Progenitor cell of endocrine pancreas (in vitro differentiated cells): Measurements from ENCODE around the gene TSPAN8. TPM values are rescaled to one million over a fixed set of nuclear protein-coding genes. Genes with fewer than 3 reads are reported as not detected.
"Not testable (repeated sequence)": the region's sequence is repeated elsewhere in the genome, so short reads cannot be mapped to it uniquely, and the experiment has no call there.

Source experiments
- DNase-seq: peaks from one replicate; pipeline ENCODE4 v3.0.0; 2021; ENCODE audit warnings: low spot score; ENCODE audit not compliant: unreplicated experiment
- H3K27ac Mint-ChIP-seq: 2 replicates; pipeline ENCODE4 v1.8.0; 2021; ENCODE audit warnings: mild to moderate bottlenecking, moderate library complexity, mixed read lengths
- H3K27me3 Mint-ChIP-seq: 2 replicates; pipeline ENCODE4 v1.8.0; 2021; ENCODE audit warnings: mixed read lengths
- H3K36me3 Mint-ChIP-seq: 2 replicates; pipeline ENCODE4 v1.8.0; 2022; ENCODE audit warnings: mixed read lengths; ENCODE audit not compliant: insufficient read depth
- H3K4me1 Mint-ChIP-seq: 2 replicates; pipeline ENCODE4 v1.8.0; 2021; ENCODE audit warnings: low read depth, mixed read lengths
- H3K4me3 Mint-ChIP-seq: 2 replicates; pipeline ENCODE4 v1.8.0; 2021; ENCODE audit warnings: low read depth, mild to moderate bottlenecking, moderate library complexity, mixed read lengths
- H3K9me3 Mint-ChIP-seq: 2 replicates; pipeline ENCODE4 v1.8.0; 2021; ENCODE audit warnings: low read depth, mixed read lengths
- total RNA-seq: library from RNA; stranded (reverse); gene quantifications from 2 replicates; pipeline ENCODE4 v1.2.1, GENCODE V29; 2021
- TF ChIP-seq, protein P1 (sequence below): fragments of 200-600 bp; sonication (generic); IDR thresholded peaks from one replicate; pipeline ENCODE4 v1.5.0; 2021; ENCODE audit warnings: antibody characterized with exemption, mild to moderate bottlenecking; ENCODE audit not compliant: unreplicated experiment

The TSPAN8 gene
- total RNA-seq, 1 donor from 2014 or later, result 1.0 TPM

DNA sequence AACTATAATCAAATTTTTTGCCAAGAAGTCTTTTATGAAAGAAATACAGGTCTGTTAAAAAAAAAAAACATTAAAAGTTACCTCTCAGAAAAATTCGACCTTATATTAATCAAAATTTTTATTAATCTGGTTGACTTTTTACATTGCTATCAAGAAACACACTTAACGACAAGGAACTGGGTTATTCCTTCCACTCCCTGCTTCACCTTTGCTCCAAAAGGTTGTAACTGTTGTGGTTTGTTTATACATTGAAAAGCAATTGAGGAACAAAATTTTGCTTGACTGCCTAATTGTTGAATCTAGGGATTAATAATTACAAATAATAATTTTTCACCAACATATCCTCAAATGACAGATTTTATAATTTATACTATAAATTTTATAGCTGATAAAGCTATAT lies 28.4 kb downstream of the TSPAN8 start:
- no peaks in the 10 kb centered on the region for H3K36me3 Mint-ChIP-seq
- no peak for DNase-seq
- no peak overlapping the region for H3K27ac Mint-ChIP-seq
- no peaks in the 10 kb centered on the region for H3K27me3 Mint-ChIP-seq
- H3K9me3 Mint-ChIP-seq, result no peaks in the 10 kb centered on the region
- H3K4me3 Mint-ChIP-seq, result no peak overlapping the region
- H3K4me1 Mint-ChIP-seq, result peaks cover 12% of the 10 kb centered on the region
- TF ChIP-seq, protein P1, sequence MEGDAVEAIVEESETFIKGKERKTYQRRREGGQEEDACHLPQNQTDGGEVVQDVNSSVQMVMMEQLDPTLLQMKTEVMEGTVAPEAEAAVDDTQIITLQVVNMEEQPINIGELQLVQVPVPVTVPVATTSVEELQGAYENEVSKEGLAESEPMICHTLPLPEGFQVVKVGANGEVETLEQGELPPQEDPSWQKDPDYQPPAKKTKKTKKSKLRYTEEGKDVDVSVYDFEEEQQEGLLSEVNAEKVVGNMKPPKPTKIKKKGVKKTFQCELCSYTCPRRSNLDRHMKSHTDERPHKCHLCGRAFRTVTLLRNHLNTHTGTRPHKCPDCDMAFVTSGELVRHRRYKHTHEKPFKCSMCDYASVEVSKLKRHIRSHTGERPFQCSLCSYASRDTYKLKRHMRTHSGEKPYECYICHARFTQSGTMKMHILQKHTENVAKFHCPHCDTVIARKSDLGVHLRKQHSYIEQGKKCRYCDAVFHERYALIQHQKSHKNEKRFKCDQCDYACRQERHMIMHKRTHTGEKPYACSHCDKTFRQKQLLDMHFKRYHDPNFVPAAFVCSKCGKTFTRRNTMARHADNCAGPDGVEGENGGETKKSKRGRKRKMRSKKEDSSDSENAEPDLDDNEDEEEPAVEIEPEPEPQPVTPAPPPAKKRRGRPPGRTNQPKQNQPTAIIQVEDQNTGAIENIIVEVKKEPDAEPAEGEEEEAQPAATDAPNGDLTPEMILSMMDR, result no peak

DNA sequence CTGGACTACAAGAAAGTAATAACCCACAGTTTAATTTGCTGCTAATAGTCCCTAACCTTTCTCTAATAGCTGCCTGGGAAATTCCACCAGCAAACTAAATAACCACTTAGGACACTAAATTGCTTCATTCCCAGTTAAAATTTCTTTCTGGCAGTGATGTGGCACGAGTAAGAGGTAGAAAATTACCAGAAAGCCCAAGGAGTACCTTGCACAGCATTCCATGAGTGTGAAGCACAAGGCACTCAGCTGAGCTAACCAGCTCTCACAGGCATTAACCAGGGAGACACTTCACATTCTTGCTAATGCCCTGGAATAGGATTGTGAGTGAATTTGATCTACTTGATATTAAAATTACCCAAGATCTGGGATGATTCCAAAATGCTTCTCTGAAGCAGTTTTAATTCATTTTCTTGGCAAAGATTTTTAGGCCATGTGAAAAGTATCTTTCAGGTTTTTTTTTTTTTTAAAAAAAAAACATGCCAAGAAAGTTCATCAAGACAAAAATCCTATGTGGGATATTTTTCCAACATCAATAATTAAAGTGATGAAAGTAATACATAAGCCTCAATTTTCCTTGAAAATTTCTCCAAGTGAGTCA lies 29.5 kb downstream of the TSPAN8 start:
- TF ChIP-seq, protein P1, result no peak
- no peak for DNase-seq
- no peaks in the 10 kb centered on the region for H3K9me3 Mint-ChIP-seq
- H3K27ac Mint-ChIP-seq, result no peak overlapping the region
- H3K4me3 Mint-ChIP-seq, result no peak overlapping the region
- no peaks in the 10 kb centered on the region for H3K36me3 Mint-ChIP-seq
- no peaks in the 10 kb centered on the region for H3K27me3 Mint-ChIP-seq
- H3K4me1 Mint-ChIP-seq, result peaks cover 3% of the 10 kb centered on the region

DNA sequence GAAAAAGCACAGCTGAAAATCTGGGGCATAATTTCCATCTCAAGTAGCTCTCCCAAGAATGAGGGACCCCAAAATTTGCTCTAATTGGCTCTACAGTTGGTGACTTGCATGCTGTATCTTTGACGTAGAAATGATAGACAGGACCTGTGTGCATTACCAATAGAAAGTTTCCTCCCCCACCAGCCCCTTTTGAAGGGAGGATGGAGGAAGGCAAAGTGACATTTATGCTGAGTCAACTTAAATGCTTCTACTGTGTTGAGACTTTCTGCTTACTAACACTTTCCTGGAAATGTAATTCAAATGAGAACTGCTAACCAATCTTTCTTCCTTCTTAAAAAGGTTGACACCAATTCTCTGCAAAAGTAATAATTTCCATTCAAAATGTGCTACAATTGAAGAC lies 31.9 kb downstream of the TSPAN8 start:
- TF ChIP-seq, protein P1, result no peak
- Mint-ChIP-seq H3K4me1 (peaks cover 1% of the 10 kb centered on the region), H3K9me3 (no peaks in the 10 kb centered on the region), H3K27ac (no peak overlapping the region), H3K36me3 (no peaks in the 10 kb centered on the region), H3K4me3 (no peak overlapping the region), H3K27me3 (no peaks in the 10 kb centered on the region)
- no peak for DNase-seq

DNA sequence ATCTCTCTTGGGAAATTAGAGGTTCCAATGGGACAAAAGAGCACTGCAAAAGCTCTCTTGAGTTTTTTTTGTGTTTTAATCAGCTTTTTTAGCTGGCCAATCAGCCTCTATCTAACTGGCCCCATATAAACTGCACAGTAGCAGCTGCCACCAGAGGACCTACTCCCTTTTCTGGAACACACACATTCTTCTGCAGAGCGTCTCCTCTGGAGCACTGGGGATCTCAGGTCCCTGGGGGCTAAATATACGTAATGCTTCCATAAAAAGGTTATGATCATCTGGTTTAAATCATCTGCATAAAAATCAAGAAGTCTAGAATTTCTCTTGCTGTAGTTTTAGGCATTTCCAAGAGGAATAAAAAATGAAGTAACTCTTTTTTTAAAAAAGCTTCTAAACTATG lies 32.3 kb downstream of the TSPAN8 start:
- Mint-ChIP-seq H3K36me3 (no peaks in the 10 kb centered on the region), H3K4me3 (no peak overlapping the region), H3K4me1 (peaks cover 1% of the 10 kb centered on the region), H3K27ac (no peak overlapping the region), H3K9me3 (no peaks in the 10 kb centered on the region), H3K27me3 (no peaks in the 10 kb centered on the region)
- no peak for DNase-seq
- TF ChIP-seq, protein P1, result no peak

DNA sequence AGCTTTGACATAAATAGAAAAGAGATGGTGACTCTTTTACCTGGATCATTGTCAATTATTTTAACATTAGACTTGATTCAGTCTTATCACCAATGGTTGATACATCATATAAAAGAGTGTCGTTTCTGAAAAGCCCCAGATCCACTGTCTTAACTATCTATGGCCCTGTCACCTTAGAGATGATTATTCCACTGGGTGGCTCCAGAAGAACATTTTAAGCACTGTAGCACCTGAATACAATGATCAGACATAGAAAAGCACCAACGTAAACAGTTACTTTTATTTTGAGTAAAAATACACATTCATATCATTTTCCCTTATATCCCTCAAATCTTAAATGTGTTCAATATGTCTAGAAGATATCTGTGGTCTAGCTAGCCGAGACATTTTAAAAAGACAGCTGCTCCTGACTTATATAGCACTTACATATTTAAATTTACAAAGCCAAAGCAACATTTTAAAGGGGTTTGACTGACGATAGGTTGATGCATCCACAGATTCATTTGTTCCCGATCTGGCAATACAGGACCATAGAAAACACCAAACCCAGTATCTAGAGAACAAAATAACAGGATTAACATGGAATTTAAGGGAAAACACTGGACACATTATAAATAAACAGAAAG lies 32.9 kb downstream of the TSPAN8 start:
- TF ChIP-seq, protein P1, result no peak
- H3K36me3 Mint-ChIP-seq, result no peaks in the 10 kb centered on the region
- H3K27me3 Mint-ChIP-seq, result no peaks in the 10 kb centered on the region
- H3K4me3 Mint-ChIP-seq, result no peak overlapping the region
- H3K4me1 Mint-ChIP-seq, result peaks cover 1% of the 10 kb centered on the region
- no peak for DNase-seq
- no peaks in the 10 kb centered on the region for H3K9me3 Mint-ChIP-seq
- H3K27ac Mint-ChIP-seq, result no peak overlapping the region

DNA sequence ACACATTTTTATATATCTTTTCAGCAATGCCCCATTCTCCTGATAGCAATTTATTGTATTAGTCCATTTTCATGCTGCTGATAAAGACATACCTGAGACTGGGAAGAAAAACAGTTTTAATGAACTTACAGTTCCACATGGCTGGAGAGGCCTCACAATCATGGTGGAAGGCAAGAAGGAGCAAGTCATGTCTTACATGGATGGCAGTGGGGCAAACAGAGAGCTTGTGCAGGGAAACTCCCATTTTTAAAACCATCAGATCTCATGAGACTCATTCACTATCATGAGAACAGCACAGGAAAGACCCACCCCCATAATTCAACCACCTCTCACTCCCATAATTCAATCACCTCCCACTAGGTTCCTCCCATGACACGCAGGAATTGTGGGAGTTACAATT lies 44.7 kb downstream of the TSPAN8 start:
- not testable (repeated sequence) for H3K4me1 Mint-ChIP-seq
- peaks cover 19% of the 10 kb centered on the region for H3K9me3 Mint-ChIP-seq

More for the DNA sequence above, 44.7 kb downstream of the TSPAN8 start:
- H3K36me3 Mint-ChIP-seq, result peaks cover 19% of the 10 kb centered on the region
- not testable (repeated sequence) for H3K27ac Mint-ChIP-seq, H3K4me3 Mint-ChIP-seq, H3K27me3 Mint-ChIP-seq, DNase-seq
